ENCODE data around the gene SRSF2.

DNA sequence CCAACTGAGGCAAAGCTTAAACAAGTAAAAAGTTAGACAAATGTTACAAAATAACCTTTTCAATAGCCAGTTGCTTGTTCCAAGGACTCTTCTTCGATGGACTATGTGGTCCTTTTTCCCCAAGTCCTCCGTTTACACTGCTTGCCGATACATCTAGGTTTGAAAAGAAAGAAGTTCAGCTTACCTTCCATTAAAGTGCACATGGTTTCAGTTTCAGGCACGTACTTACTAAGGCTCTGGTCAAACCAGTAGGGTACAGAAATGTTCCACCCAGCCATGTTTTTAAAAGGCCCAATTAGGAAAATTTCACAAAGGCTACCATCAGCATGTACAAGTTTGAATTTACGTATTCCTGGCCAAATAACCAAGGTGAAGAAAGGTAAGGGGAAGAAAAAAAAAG is 2.1 kb downstream of the SRSF2 start:
- TF ChIP-seq, protein P1, sequence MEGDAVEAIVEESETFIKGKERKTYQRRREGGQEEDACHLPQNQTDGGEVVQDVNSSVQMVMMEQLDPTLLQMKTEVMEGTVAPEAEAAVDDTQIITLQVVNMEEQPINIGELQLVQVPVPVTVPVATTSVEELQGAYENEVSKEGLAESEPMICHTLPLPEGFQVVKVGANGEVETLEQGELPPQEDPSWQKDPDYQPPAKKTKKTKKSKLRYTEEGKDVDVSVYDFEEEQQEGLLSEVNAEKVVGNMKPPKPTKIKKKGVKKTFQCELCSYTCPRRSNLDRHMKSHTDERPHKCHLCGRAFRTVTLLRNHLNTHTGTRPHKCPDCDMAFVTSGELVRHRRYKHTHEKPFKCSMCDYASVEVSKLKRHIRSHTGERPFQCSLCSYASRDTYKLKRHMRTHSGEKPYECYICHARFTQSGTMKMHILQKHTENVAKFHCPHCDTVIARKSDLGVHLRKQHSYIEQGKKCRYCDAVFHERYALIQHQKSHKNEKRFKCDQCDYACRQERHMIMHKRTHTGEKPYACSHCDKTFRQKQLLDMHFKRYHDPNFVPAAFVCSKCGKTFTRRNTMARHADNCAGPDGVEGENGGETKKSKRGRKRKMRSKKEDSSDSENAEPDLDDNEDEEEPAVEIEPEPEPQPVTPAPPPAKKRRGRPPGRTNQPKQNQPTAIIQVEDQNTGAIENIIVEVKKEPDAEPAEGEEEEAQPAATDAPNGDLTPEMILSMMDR (IDR thresholded peaks at IDR 0.05) = no peak
- TF ChIP-seq EZH2phosphoT487 (IDR thresholded peaks at IDR 0.05) = no peak
- no peak for TF ChIP-seq EZH2 (IDR thresholded peaks at IDR 0.05)
